BJ (cell line): Measurements from ENCODE around the gene CFAP97D1. TPM values are rescaled to one million over a fixed set of nuclear protein-coding genes. Genes with fewer than 3 reads are reported as not detected.

ENCODE experiments used
- CTCF ChIA-PET: fragments of 350-600 bp; formaldehyde crosslinking; extraction: SDS; loops from one replicate; lab custom pipeline; 2021; ENCODE audit warnings: antibody characterized with exemption, inconsistent platforms; lab: Yijun Ruan, JAX
- POLR2A ChIA-PET: fragments of 300-600 bp; sonication (Branson Sonifier 250); formaldehyde crosslinking; extraction: SDS; loops from one replicate; lab custom pipeline; 2021; ENCODE audit warnings: antibody characterized with exemption; lab: Charles Lee
- DNase-seq: peaks from one replicate; pipeline ENCODE4 v3.0.0-alpha.2; 2011; ENCODE audit warnings: low read depth
- H3K27me3 ChIP-seq: 2 replicates; pipeline ENCODE4 v1.6.0; 2011; ENCODE audit warnings: low read length; ENCODE audit not compliant: control insufficient read depth, insufficient read depth
- H3K36me3 ChIP-seq: 2 replicates; pipeline ENCODE4 v1.5.1; 2011; ENCODE audit warnings: low read length; ENCODE audit not compliant: control insufficient read depth, insufficient read depth
- H3K4me3 ChIP-seq: 2 replicates; pipeline ENCODE4 v1.5.1; 2011; ENCODE audit warnings: low read depth, mild to moderate bottlenecking, control low read depth, low read length
- polyA plus RNA-seq: library from polyadenylated mRNA; depleted of rRNA; stranded (reverse); fragments of >200 nt; gene quantifications from 2 replicates; pipeline ENCODE4 v1.2.3, GENCODE V29; 2011
- TF ChIP-seq, protein P1 (sequence below): IDR thresholded peaks from 2 replicates; pipeline ENCODE4 v1.5.1; 2011; ENCODE audit warnings: low read depth, mild to moderate bottlenecking, control low read depth, inconsistent platforms, low read length, moderate library complexity; ENCODE audit not compliant: insufficient read depth

Gene CFAP97D1
- polyA plus RNA-seq, 1 experiment, result not detected

DNA sequence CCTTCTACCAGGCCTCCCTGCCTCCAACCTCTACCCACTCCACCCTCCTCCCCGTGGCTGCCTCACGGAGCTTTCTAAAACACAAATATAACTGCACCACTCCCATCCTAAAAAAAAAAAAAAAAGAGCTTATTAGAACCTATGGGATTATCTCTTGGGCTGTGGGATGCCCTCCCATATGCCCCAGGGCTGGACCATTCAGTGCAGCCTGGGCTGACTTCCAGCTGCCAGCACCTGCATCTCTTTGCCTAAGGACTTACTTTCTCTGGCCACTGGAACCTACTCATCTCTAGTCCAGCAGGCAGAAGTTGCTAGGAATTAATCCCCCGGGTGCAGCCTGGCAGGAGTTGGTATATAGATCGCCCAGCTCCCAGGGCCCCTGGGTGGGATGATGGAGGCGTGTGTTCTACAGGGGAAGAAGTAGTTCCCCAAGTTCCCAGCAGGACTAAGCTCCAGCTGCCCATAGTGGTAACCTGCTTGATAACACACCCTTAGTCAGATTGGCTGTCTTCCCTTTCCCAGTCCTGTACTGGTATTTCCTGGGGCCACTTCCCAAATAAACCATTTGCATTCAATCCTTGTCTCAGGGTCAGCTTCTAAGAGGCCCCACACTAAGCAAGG lies 42.4 kb downstream of the CFAP97D1 start:
- DNase-seq, result no peak
- no peak overlapping the region for H3K4me3 ChIP-seq
- POLR2A ChIA-PET, result no interaction called here
- H3K36me3 ChIP-seq, result peaks cover 13% of the 10 kb centered on the region
- CTCF ChIA-PET, result interaction anchor here (1.3 kb wide), 1 partner anchor 23 kb away, joined by 3 read pairs; no protein-coding TSS in a partner anchor
- TF ChIP-seq, protein P1, sequence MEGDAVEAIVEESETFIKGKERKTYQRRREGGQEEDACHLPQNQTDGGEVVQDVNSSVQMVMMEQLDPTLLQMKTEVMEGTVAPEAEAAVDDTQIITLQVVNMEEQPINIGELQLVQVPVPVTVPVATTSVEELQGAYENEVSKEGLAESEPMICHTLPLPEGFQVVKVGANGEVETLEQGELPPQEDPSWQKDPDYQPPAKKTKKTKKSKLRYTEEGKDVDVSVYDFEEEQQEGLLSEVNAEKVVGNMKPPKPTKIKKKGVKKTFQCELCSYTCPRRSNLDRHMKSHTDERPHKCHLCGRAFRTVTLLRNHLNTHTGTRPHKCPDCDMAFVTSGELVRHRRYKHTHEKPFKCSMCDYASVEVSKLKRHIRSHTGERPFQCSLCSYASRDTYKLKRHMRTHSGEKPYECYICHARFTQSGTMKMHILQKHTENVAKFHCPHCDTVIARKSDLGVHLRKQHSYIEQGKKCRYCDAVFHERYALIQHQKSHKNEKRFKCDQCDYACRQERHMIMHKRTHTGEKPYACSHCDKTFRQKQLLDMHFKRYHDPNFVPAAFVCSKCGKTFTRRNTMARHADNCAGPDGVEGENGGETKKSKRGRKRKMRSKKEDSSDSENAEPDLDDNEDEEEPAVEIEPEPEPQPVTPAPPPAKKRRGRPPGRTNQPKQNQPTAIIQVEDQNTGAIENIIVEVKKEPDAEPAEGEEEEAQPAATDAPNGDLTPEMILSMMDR, result no peak
- H3K27me3 ChIP-seq, result no peaks in the 10 kb centered on the region

GRCh38 chr17:43823350-43824084 lies 43.3 kb downstream of the CFAP97D1 start:
- ChIA-PET CTCF (interaction anchor here (1.3 kb wide), 1 partner anchor 22 kb away, joined by 3 read pairs; no protein-coding TSS in a partner anchor), POLR2A (no interaction called here)
- no peak for DNase-seq
- H3K27me3 ChIP-seq, result no peaks in the 10 kb centered on the region
- peaks cover 15% of the 10 kb centered on the region for H3K36me3 ChIP-seq
- no peak overlapping the region for H3K4me3 ChIP-seq
- TF ChIP-seq, protein P1, result no peak

DNA sequence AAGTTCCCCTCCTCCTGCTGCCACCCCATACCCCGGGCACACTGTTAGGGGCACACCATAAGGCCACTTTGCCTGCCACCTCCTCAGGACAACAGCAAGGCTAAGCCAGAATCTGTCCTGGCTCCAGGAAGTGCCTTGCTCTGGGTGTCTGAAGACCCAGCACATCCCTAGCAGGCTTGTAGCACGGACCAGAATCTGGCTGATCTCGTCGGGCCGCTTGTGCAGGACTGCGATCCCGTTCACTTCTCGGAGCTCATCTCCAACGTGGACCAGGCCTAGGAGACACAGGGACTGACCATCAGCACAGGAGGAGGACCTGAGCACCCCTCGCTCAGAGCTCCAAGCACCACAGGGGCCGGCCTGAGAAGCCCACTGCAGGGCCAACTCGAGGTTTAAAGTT lies 45.3 kb downstream of the CFAP97D1 start:
- DNase-seq, result no peak
- H3K36me3 ChIP-seq, result peaks cover 27% of the 10 kb centered on the region
- no peaks in the 10 kb centered on the region for H3K27me3 ChIP-seq
- TF ChIP-seq, protein P1, result no peak
- CTCF ChIA-PET, result interaction anchor here (1.1 to 5.1 kb wide), 2 partner anchors 9 to 21 kb away, joined by 3 to 21 read pairs; partner anchors contain the start of gene CD300LG
- no peak overlapping the region for H3K4me3 ChIP-seq
- POLR2A ChIA-PET, result no interaction called here

DNA sequence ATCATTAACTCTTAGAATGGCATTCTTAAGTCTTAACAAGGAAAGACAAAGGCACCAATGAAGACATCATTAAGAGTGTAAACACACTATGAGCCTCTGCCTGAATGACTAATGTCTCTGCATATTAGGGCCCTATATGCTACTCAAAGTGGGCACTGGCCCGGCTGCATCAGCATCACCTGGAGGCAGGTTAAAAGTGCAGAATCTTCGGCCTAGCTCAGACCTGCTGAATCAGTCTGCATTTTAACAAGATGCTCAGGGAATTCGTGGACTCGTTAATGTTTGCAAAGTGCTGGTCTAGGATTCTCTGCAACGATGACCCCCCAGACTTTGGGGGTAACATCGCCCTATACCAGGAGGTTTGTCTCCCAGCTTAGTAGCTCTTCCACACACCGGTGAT lies 46.0 kb downstream of the CFAP97D1 start:
- TF ChIP-seq, protein P1, result no peak
- H3K36me3 ChIP-seq, result peaks cover 24% of the 10 kb centered on the region
- ChIA-PET POLR2A (interaction anchor here (0.5 kb wide), 1 partner anchor 1031 kb away, joined by 21 read pairs; no protein-coding TSS in a partner anchor), CTCF (interaction anchor here (5.1 kb wide), 1 partner anchor 9 kb away, joined by 21 read pairs; no protein-coding TSS in a partner anchor)
- H3K4me3 ChIP-seq, result no peak overlapping the region
- no peaks in the 10 kb centered on the region for H3K27me3 ChIP-seq
- DNase-seq, result no peak

- CTCF ChIA-PET, result interaction anchor here (5.1 kb wide), 1 partner anchor 11 kb away, joined by 21 read pairs; no protein-coding TSS in a partner anchor
These were observed 47.4 kb downstream of the CFAP97D1 start for GRCh38 chr17:43827596-43827995.

More at GRCh38 chr17:43827596-43827995, 47.4 kb downstream of the CFAP97D1 start:
- TF ChIP-seq, protein P1, result no peak
- H3K4me3 ChIP-seq, result no peak overlapping the region
- H3K27me3 ChIP-seq, result no peaks in the 10 kb centered on the region
- no peak for DNase-seq
- H3K36me3 ChIP-seq, result peaks cover 26% of the 10 kb centered on the region
- POLR2A ChIA-PET, result no interaction called here
